Stimulated activated naive CD4-positive, alpha-beta T cell treated with Interleukin-2 at 50 U/mL for 16 hours (primary cell): ENCODE data around the gene NSL1.
A peak's percentile ranks its signal among the peaks of the same experiment; 100 is the strongest.
"Not testable (repeated sequence)": the region's sequence is repeated elsewhere in the genome, so short reads cannot be mapped to it uniquely, and the experiment has no call there.

ENCODE experiments used
- DNase-seq: peaks from one replicate; lab custom pipeline; 2025; lab: John Stamatoyannopoulos, UW

The NSL1 gene

DNA sequence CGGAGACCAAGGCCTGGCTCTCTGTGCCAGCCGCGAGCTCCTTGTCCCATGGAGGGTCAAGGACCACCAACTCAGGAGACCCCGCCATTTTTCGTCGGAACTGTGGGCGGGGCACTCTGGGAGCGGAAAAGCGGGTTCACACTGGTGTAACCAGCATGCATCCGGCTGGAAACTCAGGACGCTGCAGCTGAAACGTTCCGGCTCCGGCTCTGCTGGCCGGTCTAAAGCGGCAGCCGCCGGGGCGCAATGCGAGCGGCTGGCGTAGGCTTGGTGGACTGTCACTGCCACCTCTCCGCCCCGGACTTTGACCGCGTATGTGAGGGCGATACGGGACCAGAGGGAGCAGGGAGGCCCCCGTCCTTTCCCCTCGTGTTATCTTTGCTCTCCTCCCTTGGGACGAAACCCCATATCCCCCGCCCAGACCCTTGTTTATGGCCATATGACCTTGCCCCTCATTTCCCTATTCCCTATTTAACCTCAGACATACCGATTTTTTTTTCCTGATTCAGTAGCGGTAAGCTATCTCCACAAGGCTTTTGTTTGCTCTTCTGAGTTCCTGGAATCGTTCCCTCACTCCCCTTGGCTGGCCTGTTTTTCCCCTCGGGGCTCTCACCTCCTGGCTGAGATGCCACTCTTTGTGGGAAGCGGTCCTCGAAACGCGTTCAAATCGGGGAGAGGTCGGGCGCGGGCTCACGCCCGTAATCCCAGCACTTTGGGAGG, at the start of gene NSL1, which contains the start of gene TATDN3:
NSL1 (minus strand) TSS at position 102 of the 720 bp plus-strand sequence; CDS start at position 88, 14 bp downstream.
TATDN3 (plus strand) TSS at position 219 of the 720 bp plus-strand sequence; CDS start at position 247, 28 bp downstream.
- DNase-seq: peak; percentile 89

GRCh38 chr1:212838145-212838544, 46.6 kb upstream of the NSL1 start:
- DNase-seq: no peak

DNA sequence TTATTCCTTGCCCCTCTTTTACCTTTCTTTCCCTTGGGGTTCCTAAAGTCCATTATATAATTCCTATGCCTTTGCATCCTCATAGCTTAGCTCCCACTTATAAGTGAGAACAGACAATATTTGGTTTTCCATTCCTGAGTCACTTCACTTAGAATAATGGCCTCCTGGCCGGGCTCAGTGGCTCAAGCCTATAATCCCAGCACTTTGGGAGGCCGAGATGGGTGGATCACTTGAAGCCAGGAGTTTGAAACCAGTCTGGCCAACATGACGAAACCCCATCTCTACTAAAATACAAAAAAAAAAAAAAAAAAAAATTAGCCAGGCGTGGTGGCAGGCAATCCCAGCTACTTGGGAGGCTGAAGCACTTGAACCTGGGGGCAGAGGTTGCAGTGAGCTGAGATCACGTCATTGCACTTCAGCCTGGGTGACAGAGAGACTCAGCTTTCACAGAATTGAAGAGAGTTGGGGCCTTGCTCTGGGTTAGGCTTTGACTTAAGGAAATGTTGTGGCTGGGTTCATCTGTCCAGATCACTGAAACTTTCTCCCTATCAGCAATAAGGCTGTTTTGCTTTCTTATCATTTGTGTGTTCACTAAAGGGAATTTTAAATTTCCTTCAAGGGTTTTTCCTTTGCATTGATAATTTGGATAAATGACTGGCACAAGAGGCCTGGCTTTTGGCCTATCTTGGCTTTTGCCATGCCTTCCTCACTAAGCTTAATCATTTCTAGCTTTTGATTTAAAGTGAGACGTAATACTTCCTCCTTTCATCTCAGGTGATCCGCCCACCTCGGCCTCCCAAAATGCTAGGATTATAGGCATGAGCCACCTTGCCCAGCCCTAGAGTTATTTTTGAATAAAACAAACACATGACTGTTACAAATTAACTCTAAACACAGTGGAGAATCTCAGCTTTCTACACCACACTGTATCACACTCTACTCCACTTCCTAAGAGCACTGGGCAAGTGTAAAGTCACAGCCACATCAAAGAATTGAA, 41.9 kb upstream of the NSL1 start:
- not testable (repeated sequence) for DNase-seq

DNA sequence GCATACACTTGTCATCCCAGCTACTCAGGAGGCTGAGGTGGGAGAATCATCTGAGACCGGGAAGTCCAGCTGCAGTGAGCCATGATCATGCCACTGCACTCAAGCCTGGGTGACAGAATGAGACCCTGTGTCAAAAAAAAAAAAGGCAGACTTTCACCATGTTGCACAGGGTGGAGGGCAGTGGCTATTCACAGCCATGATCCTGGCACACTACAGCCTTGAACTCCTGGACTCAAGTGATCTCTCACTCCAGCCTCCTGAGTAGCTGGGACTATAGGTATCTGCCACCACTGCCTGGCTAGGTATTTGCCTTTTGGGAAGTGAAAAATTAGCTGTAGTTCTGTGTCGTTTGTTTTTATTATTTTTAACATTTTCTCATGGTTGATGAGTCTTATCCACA, 36.8 kb upstream of the NSL1 start:
- no peak for DNase-seq

GRCh38 chr1:212827831-212828278, 36.3 kb upstream of the NSL1 start:
- no peak for DNase-seq

- DNase-seq: no peak
Observed at GRCh38 chr1:212827171-212827776, 35.7 kb upstream of the NSL1 start.

- DNase-seq: no peak
Observed at GRCh38 chr1:212825798-212826452, 34.3 kb upstream of the NSL1 start.

- no peak for DNase-seq
Observed at GRCh38 chr1:212824201-212824600, 32.6 kb upstream of the NSL1 start.

- no peak for DNase-seq
Observed at GRCh38 chr1:212822956-212823355, 31.4 kb upstream of the NSL1 start.

GRCh38 chr1:212820969-212821368, 29.4 kb upstream of the NSL1 start:
- no peak for DNase-seq

DNA sequence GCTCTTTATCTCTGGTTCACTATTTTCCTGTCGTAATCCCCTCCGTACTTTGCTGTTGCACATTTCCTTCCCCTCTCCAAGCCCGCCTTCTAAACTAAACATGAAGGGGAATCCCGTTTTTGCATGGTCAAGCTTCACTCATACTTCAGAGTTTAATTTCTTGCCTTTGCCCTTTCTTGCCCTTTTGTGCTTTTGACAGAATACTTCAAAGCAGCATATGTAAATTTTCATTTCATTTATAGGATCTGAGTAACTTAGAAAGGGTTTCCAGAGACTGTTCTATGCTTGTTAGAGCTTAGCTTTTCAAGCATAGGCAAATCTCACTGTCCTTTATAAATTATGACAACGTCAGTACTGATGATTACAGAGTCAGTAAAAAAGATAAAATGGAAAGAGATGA, 28.1 kb upstream of the NSL1 start:
- no peak for DNase-seq

DNA sequence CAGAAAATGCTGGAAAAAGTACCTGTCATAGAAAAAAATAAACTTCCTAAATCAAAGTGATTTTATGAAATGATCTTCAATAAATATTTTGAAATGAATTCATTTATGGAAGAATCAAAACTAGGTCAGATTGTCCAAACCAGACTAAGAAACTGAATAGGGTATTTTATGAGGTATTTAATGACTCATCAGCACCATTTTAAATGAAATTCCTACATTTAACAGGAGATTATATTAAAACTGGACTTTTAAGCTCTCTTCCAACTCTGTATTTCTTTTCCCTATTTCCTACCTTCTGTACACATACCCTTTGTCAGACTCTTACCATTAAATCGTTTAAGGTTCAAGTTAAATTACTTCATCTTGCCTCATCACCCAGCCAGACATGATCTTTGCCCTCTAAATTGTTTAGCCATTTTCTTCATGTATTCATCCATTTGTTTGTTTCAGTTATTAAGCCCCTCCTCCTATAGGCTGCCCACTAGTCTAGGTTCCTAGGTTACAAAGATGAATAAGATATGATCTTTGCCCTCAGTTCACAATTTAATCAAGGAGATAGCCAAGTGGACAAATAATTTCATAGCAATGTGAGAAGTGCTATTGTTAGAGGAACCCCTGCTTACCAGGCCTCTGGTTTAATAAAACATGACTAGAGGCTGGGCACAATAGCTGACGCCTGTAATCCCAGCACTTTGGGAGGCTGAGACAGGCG, 25.1 kb upstream of the NSL1 start:
- no peak for DNase-seq

GRCh38 chr1:212814537-212815334, 23.2 kb upstream of the NSL1 start:
- no peak for DNase-seq

- DNase-seq: no peak
Observed at GRCh38 chr1:212805767-212806166, 14.2 kb upstream of the NSL1 start.

GRCh38 chr1:212797681-212798080, 6.1 kb upstream of the NSL1 start:
- no peak for DNase-seq

GRCh38 chr1:212794561-212795014, 3.0 kb upstream of the NSL1 start:
- no peak for DNase-seq

DNA sequence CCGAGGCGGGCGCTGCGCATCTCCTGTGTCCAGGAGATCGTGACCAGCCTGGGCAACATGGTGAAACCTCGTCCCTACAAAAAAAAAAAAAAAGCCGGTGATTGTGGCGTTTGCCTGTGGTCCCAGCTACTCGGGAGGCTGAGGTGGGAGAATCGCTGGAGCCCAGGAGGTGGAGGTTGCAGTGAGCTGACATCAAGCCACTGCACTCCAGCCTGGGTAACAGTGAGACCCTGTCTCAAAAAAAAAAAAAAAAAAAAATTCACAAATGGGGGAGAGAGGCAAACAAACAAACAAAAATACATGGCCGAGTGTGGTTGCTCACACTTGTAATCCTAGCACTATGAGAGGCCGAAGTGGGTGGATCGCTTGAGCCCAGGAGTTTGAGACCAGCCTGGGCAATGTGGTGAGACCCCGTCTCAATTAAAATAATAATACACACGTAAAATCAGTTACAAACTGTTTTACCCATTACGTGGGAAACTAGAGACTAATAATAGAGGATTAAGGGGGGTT, 875 bp upstream of the NSL1 start:
- no peak for DNase-seq

DNA sequence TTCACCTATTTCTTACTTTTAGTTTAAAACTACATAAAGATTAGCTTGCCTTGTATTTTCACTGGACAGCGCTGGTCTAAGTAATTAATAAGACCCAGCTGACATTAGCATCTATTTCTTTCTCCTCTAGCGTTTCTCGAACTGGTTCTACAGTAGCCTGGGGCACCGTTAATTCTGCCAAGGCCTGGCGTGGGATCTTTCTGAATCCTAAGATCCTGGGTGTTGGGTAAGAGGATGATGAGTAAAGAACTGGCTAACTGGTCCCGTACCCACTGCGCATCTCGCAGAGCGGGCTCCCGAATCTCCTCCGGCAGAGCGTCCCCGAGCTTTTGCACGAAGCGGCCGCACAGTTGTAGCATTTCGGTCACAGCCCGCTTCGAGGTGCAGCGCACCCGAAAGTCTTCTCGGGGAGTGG, 309 bp downstream of the NSL1 start:
- no peak for DNase-seq

DNA sequence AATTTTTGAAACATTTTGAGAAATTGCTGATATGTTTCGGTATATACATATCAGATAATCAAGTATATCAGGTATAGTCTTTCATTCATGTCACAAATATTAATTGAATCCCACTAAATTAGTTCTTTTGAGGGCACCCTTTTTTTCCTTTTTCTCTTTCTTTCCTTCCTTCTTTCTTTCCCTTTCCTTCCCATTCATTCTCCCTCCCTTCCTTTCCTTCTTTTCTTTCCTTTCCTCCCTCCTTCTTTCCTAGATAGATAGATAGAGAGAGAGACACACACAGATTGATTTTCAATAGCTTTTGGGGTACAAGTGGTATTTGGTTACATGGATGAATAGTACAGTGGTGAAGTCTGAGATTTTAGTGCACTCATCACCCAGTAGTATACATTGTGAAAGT, 5.7 kb downstream of the NSL1 start:
- DNase-seq: no peak

DNA sequence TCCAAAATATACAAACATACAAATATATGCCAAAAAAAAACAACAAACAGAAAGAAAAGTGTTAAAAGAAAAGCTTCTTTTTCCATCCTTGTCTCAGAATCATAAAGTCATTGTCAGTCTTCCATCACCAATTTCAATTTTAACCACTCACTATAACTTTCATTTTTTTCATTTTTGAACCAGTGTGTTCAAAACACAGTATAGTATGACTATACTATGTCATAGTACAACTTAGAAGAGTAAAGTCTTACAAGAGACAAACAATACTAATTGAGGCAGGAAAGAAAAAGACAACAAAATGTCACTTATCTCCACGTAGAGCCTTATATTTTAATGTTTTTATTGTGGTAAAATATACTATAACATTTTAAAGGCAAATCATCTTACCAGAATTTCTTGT, 7.6 kb downstream of the NSL1 start:
- DNase-seq: no peak
